Jurkat, Clone E6-1 (cell line): ENCODE measurements around the gene WDR35. TPM values are rescaled to one million over a fixed set of nuclear protein-coding genes. Genes with fewer than 3 reads are reported as not detected.

Source experiments
- DNase-seq: peaks from one replicate; pipeline ENCODE4 v3.0.0-alpha.2; 2011; ENCODE audit warnings: low read depth, low spot score
- H3K4me3 ChIP-seq: 2 replicates; pipeline ENCODE4 v1.5.1; 2011; ENCODE audit warnings: mild to moderate bottlenecking, low read length, control low read depth, moderate library complexity
- polyA plus RNA-seq: library from polyadenylated mRNA; unstranded; fragments of >200 nt; gene quantifications from one replicate; pipeline ENCODE4 v1.2.1, GENCODE V29; 2012; ENCODE audit warnings: missing spikeins; ENCODE audit not compliant: insufficient read length, insufficient read depth

WDR35 gene
- polyA plus RNA-seq, result not detected

- peak; percentile 39 for DNase-seq
- peak within 1 kb of the TSS; percentile 75 for H3K4me3 ChIP-seq
Measured at GRCh38 chr2:19989667-19990415, at the start of gene WDR35. WDR35 (minus strand) TSS chr2:19990105; CDS start chr2:19990015, 90 bp downstream.

DNA sequence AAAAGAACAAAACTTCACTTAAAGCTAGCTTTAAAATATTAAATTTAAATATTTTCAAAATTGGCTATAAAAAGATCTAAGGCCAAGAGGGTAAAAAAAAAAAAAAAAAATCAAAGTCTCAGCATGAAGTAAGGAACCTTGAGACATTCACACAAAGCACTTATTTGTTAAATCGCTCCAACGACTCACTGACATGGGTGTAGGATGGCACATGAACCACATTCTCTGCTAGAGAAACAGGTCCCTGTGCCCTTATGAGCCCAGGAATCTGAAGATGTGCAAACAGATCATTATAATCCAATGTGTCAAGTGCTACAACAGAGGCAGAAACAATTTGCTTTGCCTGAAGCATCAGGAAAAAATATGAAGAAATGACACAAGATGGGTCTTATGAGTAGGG, 47.8 kb upstream of the WDR35 start:
- no peak overlapping the region for H3K4me3 ChIP-seq
- no peak for DNase-seq

DNA sequence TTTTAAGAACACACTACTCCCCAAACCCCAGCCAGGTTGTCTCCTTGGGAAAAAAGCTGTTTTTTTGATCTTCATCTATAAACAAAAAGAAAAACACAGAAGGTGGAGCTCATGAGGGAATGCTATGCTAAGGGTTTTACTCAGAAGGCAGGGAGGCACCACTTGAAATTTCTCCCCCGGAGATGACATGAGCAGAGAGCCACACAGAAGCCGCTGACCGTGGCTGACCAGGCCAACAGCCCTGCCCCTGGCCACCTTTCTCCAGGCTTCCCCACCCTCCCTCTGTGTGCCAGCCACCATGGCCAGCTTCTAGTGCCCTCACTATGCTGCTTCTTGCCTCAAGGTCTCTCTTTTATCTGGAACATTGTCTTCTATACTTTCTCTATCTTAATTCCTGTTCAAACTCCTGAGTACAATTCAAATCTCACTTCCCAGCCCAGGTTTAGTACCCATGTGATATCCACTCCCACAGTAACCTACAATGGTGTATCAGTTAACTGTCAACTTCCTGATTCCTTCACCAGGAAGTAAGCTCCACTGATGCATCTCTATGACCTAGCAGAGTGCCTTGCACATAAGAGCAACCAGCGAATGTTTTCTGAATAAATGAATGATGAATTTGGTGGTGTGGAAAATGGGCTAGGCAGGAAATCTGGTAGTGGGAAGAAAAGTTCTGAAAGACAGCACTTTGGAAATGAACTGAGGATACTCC, 46.2 kb upstream of the WDR35 start:
- H3K4me3 ChIP-seq, result no peak overlapping the region
- DNase-seq, result peak; percentile 29

DNA sequence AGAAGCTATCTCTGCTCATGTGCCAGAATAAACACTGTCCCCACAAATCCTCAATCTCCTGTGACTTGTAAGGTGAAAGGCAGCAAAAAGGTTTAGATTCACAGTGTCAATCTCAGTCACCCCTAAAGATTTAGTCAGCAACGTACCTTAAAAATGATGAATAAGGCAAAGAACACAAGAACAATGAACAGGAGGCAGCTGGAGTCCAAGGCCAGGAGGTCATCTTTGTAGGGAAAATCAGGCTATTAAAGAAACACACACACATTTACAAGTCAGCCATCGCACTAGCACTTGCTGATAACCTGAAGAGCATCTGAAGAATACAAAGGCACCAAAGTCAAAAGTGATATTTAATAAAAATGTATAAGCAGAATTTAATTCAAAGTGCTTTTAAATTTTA, 44.9 kb upstream of the WDR35 start:
- no peak for DNase-seq
- no peak overlapping the region for H3K4me3 ChIP-seq

DNA sequence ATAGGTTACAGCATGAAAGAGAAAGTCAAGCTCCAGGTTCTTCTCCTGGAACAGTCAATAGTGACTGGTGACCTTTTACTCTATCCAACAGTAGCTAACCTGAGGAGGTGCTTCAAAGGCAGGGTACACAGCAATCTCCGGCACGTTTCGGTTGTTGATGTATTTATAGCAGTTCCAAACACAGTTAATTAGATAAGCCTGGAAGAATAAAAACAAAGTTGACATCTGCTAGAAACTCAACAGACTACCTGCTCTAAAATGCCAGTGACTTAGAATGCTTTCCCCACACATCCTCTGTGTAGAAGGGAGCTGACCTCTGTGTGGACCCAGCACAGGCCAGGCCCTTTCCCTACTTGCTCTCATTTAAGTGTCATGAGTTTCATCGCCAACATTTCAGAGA, 44.3 kb upstream of the WDR35 start:
- H3K4me3 ChIP-seq, result no peak overlapping the region
- DNase-seq, result no peak

GRCh38 chr2:20033322-20033721, 43.4 kb upstream of the WDR35 start:
- no peak for DNase-seq
- H3K4me3 ChIP-seq, result no peak overlapping the region

DNA sequence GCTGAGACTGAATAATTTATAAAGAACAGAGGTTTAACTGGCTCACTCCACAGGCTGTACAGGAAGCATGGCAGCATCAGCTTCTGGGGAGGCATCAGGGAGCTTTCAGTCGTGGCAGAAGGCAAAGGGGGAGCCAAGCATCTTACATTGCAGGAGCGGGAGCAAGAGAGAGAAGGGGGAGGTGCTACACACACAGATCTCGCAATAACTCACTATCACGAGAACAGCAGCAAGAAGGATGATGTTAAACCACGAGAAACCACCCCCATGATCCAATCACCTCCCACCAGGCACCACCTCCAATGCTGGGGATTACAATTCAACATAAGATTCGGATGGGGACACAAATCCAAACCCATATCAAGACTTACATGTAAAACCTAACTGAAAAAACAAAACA, 40.3 kb upstream of the WDR35 start:
- no peak overlapping the region for H3K4me3 ChIP-seq
- no peak for DNase-seq

- H3K4me3 ChIP-seq, result no peak overlapping the region
- DNase-seq, result no peak
Measured at GRCh38 chr2:20027705-20028434, 38.0 kb upstream of the WDR35 start.

DNA sequence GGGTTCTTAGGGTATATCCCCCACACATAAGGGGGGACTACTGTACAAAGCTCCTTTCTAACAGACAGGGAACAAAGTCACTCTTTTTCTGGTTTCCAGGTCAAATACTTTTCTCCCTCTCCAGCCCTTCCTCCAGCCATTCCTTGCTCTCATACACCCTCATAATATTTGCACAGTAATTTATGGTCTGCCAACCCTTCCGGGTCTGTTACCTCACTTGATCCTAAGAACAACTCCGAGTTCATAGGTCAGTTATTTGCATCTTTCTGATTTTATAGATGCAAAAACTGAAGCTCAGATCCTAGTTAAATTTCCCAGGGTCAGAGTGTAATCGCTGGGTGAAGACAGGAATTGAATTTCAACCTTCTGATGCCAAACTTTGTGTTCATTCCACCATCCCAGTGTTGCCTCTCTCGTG, 37.4 kb upstream of the WDR35 start:
- no peak overlapping the region for H3K4me3 ChIP-seq
- DNase-seq, result no peak

DNA sequence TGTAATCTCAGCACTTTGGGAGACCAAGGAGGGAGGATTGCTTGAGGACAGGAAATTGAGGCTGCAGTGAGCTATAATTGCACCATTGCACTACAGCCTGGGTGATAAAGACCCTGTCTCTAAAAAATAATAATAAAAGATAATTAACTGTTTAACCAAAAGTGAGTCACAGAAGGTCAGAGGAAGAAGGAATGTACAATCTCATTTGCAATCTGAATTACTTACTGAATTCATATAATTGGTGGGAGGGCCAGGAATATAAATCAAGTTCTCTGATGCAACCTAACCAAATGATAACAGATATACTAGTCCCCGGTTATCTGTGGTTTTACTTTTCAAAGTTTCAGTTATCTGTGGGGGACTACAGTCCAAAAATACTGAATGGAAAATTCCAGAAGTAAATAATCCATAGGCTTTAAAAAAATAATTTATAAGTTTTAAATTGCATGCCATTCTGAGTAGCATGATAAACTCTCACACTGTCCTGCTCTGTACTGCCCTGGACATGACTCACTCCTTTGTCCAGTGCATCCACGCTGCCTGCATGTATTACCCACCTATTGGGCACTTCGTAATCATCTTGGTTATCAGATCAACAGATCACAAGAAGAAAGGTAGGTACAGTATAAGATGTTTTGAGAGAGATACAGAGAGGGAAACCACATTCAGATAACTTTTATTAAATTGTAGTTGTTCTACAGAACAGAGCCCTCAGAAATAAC, 35.3 kb upstream of the WDR35 start:
- DNase-seq, result no peak

GRCh38 chr2:20023688-20024087, 33.8 kb upstream of the WDR35 start:
- DNase-seq, result no peak
- H3K4me3 ChIP-seq, result no peak overlapping the region

More for the DNA sequence above, 35.3 kb upstream of the WDR35 start:
- no peak overlapping the region for H3K4me3 ChIP-seq

DNA sequence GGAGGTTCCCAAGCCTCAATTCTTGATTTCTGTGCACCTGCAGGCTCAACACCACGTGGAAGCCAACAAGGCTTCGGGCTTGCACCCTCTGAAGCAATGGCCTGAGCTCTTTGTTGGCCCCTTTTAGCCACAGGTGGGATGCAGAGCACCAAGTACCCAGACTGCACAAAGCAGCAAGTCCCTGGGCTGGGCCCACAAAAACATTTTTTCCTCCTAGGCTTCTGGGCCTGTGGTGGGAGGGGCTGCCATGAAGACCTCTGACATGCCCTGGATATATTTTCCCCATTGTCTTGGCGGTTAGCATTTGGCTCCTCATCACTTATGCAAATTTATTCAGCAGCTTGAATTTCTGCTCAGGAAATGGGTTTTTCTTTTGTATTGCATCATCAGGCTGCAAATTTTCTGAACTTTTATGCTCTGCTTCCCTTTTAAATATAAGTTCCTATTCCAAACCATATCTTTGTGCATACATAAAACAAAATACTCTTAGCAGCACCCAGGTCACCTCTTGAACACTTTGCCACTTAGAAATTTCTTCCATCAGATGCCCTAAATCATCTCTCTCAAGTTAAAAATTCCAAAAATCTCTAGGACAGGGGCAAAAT, 31.6 kb upstream of the WDR35 start:
- H3K4me3 ChIP-seq, result no peak overlapping the region
- DNase-seq, result no peak

DNA sequence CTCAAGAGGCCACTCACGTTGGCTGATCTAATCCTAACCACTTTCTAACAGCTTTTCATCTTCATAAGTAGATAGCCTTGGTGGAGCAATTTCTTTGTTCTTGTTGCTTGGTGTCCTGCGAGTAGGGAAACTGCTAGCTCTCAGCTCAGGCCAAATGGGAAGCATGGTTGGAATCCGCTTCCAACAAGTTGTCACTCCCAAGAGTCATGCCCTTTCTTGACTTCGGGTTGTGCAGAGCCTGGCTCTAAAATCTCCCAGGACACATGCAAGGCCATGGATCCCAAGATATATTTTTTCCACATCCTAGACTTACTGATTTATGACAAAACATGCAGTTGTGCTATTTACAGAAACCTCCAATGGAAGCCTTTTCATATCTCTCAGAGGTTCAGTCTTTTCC, 29.8 kb upstream of the WDR35 start:
- no peak overlapping the region for H3K4me3 ChIP-seq
- no peak for DNase-seq

- H3K4me3 ChIP-seq, result no peak overlapping the region
- DNase-seq, result no peak
Measured at GRCh38 chr2:20018601-20019152, 28.8 kb upstream of the WDR35 start.

- no peak overlapping the region for H3K4me3 ChIP-seq
- DNase-seq, result no peak
Measured at GRCh38 chr2:20016346-20016745, 26.4 kb upstream of the WDR35 start.

DNA sequence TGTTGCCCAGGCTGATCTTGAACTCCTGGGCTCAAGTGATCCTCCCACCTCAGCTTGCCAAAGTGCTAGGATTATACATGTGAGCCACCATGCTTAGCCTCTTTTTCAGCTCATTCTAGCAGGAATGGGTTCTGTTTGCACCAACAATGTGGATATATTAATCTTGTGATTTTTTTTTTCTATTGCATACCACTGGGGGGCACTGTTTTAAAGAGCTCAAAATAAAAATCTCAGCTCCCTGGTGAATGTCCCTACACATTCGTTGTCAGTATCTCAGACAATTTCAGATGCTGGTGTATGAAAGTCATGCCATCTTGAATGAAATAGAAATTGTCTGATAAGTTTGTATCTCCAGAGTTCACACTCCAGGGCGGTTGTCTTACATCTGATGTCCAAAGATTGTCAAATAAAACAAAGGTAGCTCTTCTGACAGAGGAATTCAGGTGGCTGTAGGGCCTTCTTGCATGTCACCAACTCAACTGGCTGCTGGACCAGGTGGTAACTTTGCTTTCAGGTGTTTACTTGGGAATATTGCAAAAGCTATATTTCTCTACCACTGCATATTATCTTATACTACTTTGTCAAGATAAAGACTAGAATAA, 25.7 kb upstream of the WDR35 start:
- peak; percentile 26 for DNase-seq
- H3K4me3 ChIP-seq, result no peak overlapping the region

GRCh38 chr2:20013126-20013849, 23.4 kb upstream of the WDR35 start:
- H3K4me3 ChIP-seq, result no peak overlapping the region
- DNase-seq, result no peak
